GM19351 (cell line): ENCODE data around the gene HNRNPLL.

Experiments used
- ATAC-seq: cut with Tn5 transposase; IDR thresholded peaks from one replicate; pipeline ENCODE4 v1.9.1; 2021; ENCODE audit warnings: mild to moderate bottlenecking, moderate library complexity; ENCODE audit not compliant: unreplicated experiment

Gene HNRNPLL

DNA sequence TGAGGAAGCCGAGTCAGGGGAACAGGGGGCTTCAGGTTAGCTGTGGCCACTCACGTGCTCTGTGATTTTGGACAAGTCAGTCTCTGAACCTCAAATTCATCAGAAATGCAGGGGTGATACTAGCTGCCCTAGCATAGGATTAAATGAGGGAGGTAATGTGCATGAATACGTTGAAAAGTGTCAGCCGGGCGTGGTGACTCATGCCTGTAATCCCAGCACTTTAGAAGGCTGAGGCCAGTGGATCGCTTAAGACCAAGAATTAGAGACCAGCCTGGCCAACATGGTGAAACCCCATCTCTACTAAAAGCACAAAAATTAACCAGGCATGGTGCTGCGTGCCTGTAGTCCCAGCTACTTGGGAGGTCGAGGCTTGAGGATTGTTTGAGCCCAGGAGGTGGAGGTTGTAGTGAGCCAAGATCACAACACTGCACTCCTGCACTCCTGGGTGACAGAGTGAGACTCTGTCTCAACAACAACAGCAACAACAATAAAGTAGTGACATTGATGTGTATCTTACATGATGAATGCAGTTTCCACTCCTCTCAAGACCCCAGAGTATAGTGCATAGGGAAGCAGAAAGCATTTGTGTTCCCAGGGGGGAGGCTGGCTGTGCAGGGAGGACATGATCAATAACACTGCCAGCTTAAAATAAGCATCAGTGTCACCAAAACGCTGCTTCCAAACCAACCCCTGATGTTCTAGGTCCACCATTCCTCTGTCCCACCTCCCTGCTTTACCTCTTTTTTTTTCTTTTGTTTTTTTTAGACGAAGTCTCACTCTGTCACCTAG is 68.8 kb downstream of the HNRNPLL start:
- ATAC-seq, result no peak

DNA sequence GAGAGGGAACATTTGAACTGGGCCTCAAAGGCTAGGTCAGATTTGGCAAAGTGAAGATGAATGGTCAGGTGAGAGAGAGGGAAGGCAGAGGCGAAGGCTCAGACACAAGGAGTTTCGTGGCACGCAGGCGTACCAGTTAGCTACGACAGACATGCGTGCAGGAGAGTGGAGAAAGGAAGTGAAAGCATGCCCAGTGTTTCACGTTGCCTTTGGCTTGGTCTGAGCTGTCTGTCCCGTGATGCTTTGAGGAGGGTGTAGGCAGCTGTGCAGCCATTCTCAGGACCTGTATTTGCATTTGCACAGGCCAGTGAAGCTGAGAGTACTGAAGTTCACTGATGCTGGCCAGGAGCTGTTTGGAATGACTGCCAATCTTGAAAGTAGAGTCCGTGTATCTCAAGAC is 69.5 kb downstream of the HNRNPLL start:
- peak; percentile 95 for ATAC-seq

DNA sequence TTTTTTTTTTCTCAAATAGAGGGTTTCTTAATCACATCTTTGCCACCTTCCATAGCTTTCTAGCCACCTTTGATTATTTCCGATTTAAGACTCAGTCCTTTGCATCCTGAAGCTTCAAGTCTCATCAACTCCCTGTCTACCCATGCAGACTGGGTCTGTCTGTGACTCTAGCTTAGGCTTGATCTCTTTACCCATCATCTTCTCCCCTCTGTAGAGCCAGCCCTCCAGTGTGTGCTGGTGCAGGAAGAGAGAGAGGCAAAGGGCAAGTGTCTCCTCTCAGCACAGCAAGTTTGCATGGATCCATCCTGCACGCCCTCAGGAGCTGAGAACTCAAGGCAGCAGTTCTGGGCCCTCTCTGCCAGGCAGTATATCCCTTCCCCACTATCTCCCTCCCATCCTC is 70.4 kb downstream of the HNRNPLL start:
- no peak for ATAC-seq

DNA sequence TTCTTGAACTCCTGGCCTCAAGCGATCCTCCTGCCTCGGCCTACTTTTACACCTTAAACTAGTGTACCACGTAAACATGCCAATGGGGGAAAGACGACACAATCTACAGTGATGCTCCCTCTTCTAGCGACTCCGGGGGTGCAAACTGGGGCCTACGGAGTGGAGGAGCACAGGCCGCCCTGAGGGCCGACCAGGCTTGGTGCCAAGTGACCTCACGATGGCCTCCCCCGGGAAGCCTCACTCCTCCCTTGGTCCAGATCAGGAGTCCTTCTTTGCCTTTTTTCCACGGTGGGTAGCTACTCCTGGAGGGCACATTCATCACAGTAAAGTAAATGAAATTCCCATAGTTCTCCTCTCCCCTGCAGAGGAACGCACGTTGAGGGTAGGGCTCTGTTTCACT is 73.5 kb downstream of the HNRNPLL start:
- ATAC-seq, result no peak

DNA sequence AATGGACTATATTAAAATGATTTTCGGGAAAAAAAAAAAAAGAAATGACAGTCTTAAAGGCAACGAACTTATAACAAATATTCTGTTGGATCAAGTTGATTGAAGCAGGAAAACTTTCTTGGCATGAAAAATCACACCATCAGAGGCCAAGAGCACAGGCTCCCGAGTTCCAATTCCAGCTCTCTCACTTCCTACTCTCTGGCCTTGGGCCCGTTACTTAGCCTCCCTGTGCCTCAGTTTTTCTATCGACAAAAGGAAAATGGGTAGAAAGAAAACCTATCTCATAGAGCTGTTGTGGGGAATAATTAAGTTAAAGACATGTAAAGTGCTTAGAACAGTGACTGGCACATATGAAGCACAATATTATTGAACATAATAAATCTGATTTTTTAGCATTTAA is 74.2 kb downstream of the HNRNPLL start:
- ATAC-seq, result no peak

DNA sequence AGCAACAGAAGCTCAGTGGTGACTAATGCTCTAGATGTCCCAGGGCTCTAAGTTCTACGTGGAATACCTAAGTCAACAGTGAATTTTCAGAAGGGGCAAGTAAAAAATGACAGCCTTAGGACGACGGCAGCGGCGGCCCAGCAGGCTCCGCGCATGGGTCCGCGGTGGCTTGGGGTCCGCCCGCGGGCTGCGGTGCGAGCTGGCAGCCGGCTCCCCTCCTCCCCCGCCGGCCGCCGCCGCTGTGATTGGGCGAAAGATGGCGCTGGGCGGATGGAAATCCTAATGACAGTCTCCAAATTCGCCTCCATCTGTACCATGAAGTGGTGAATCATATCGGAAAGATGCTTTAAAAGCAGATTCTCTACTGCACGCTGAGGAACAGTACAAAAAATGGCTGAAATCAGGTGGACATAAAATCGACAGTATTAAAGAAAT is 74.7 kb downstream of the HNRNPLL start:
- ATAC-seq, result no peak

DNA sequence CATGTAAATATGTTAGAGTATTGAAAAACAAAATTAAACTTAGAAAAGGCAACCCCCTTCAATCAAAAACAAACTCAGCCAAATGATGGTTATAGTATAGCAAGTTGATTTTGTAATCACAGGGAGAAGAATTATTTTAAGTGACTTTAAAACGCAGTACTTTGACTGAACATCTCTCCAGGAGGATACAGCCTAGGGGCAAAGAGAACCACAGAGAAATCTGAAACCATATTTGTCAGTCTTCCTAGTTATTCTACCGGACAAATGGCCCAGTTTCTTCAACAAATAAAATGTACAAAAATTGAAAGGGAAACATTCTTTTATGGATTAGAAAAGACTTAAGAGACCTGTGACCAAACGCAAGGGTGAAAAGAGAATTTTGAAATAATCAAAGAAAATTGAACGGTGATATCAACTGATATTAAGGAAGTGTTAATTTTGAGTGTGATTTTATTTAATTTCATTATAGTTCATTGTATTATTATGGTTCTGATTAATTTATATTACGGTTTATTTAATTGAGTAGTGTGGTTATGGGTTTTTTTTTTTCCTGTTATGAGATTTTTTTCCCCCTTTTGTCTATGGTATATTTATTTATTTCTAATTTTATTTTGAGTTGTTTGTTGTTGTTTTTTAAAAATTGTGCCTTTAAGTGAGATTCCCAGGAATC is 75.3 kb downstream of the HNRNPLL start:
- no peak for ATAC-seq

DNA sequence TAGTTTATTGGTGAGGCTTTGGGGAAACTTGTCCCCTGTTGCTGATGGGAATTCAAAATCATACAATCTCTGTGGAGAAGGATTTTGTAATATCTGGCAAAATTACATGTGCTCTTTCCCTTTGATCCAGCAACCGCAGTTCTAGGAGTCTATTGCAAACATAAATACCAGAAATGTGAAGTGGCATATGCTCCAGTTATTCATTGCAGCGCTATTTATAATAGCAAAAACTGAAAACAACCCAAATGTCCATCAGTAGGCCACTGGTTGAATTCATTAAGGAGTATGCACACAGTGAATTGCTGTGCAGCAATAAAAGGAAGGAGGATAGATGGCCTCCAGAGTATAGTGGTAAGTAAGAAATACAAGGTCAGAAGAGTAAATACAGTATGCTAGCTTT is 76.5 kb downstream of the HNRNPLL start:
- no peak for ATAC-seq

DNA sequence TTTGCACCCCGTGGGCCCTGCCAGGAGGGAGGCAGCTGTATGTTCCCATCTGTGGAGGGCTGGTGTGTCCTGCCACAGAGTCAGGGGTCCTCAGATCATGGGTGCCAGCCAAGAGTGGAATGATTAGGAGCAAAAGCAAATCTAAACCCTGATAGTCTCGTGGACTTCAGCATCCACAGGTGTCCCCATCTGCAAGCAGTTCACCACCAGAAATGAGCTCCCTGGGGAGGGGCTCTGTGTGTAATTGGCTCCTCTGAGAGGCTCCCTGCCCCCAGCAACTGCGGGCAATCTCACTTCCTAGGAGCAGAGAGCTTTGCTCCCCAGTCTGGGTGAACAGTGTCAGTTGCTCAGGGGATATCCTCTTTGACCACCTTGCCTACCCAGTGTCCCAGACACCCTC is 78.1 kb downstream of the HNRNPLL start:
- ATAC-seq, result no peak

DNA sequence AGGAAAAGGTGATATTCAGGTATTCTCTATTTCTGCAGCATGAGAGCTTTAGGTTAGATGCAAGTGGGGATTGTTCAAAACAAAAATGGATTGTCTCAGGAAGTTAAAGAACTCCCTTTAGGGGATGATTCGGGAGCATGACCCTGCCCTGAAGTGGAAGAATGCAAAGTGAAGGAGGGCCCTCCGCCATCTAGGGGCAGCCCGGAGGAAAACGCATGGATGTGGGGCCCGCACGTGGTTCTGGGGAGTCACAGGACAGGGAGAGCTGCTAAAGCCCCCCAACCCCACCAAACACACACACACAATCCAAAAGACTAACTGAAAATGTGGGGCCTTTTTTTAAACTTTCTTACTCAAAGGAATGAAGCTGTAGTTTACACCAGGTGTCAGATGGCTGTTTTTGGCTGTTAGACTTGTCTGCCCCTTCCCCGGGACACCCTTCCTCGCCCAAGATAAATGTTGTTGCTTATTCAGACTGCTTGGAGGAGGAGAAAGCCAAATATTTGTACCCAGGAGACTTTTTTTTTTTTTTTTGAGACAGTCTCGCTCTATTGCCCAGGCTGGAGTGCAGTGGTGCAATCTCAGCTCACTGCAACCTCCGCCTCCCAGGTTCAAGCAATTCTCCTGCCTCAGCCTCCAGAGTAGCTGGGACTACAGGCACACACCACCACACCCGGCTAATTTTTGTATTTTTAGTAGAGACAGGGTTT is 78.8 kb downstream of the HNRNPLL start:
- no peak for ATAC-seq

DNA sequence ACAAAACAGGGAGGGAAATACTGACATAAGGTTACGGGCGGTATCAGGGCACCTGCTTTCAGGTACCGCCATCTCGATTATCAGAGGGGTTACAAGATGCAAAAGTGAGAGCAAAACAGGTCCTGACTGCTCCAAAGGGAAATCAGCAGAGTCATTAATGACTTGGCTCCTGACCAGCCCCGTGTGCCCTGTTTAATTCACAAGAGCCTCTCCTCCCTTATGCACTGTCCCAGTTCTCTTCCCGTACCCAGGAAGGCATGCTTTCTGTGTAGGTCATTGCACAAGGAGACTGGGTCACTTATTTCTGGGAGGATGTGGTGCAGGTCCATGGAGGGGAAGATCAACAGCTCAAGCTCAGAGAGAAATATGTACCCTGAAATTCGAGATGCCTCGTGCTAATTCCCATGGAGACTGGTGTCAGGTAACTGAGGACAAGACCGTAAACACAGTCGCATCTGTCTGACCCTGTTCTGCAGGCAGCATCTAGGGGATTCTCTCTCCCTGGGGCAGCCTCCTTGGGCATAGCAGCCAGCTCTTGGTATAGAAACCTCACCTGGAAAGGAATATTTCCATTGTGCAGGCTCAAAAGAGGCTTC is 79.9 kb downstream of the HNRNPLL start:
- ATAC-seq, result no peak

DNA sequence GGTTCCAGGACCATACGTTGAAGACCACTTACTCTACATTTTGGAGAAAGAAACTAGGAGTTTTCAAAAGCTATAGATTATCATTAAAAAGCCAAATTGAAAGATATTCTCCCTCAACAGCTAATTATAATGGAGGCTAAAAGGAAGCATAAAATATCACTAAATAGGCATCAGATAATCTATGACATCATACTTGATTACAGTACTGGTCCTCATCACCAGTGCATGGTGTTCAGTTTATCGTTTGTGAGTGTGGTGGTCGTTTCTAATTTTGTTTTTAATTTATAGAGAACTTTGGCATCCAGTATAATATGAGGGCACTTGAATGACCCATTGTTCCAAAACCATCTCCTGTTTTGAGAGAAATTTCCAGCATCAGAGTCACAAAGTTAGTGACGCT is 80.9 kb downstream of the HNRNPLL start:
- ATAC-seq, result no peak

DNA sequence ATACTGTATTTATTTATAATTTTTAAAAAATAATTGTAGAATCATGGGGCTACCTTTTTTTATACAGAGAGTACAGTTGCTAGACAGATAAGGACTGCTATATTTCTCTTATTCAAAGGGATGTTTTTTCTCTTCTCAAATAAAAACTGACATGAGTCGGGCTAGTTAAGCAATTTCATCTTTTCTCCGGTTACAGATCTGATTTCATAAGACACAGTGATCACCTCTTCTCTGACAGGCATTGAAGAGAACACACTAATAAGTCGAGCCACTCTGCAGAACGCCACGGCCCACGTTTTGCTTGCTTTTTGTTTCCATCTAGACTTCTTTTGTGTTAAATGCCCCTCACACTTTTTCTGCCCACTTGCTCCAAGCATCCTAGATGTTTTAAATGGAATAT is 85.4 kb downstream of the HNRNPLL start:
- no peak for ATAC-seq

DNA sequence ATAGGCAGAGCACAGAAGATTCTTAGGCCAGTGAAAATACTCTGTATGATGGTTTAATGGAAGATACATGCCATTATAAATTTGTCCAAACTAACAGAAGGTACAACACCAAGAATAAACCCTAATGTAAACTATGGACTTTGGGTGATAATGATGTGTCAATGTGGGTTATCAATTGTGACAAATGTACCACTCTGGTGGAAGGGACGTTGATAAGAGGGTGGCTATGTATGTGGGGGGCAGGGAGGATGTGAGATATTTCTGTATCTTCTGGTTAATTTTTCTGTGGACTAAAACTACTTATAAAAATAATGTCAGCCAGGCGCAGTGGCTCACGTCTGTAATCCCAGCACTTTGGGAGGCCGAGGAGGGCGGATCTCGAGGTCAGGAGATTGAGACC is 86.2 kb downstream of the HNRNPLL start:
- no peak for ATAC-seq

DNA sequence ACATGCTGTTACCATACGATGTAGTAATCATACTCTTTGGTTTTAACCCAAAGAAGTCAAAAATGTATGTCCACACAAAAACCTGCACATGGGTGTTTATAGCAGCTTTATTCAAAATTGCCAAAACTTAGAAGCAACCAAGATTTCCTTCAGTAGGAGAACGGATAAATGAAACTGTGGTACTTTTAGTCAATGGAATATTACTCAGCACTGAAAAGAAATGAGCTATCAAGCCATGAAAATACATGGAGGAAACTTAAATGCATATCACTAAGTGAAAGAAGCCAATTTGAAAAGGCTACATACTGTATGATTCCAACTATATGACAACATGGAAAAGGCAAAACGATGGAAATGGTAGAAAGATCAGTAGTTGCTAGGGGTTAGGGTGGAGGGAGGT is 86.6 kb downstream of the HNRNPLL start:
- ATAC-seq, result no peak

DNA sequence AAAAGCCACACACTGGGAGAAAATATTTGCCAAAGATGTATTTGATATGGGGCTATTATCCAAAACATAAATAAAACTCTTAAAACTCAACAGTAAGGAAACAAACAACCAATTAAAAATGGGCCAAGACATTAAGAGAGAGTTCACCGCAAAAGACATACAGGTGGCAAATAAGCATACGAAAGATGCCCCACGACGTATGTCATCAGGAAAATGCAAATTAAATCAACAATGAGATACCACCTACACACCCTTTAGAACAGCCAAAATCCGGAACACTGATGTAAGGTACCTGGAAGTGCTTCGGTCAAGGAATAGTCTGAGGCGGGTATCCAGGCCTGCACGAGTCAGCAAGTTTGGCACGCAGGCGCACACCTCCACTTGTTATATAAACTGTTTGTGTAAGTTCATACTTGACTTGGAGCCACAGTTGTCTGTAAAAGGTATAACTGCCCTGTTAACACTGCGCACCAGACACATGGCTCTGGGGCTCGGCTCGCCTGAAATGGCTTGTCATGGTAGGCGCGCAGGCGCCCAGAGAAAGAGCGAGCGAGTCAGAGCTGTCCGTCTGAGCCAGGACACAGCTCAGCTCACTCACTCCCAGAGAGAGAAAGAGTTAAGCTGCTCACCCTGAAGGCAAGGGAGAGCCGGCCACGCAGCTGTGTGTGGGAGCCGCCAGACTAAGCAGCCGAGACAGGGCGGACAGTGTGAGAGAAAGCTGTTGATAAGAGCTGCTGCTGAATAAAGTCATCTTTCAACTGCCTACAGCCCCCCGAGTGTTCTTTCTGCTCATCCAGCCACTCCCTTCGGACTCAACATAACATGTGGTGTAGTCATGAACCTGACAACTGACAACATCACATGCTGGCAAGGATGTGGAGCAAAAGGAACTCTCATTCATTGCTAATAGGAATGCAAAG is 87.3 kb downstream of the HNRNPLL start:
- no peak for ATAC-seq

DNA sequence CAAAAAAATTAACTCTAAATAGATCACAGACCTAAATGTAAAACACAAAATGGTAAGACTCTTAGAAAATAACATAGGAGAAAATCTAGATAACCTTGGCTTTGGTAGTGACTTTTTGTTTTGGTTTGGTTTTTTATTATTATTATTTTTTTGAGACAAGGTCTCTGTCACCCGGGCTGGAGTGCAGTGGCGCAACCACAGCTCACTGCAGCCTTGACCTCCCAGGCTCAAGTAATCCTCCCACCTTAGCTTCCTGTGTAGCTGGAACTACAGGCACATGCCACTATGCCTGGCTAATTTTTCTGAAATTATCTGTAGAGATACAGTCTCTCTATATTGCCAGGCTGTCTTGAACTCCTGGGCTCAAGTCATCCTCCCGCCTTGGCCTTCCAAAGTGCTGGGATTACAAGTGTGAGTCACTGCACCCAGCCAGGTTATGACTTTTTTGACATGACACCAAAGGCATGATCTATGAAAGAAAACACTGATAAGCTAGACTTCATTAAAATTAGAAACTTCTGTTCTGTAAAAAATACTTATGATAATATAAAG is 88.0 kb downstream of the HNRNPLL start:
- ATAC-seq, result no peak

DNA sequence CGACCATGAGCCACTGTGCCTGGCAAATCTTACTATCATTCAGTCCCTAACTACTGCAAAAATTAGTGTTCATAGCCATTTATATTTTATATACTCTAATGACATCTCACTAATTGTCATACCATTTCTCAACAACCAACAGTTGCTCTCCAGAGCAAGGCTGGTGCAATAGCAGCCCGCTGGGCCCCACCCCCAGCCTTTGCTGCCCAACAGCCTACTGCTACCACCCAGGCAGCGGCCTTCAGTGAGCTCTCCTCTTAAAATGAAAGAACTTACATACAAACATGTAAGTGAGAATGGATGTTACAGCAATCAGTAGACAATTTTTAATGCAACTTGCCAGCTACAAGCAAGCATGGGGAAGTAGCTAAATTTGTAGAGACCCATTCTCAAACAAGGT is 90.5 kb downstream of the HNRNPLL start:
- ATAC-seq, result no peak
